Fibroblast of pulmonary artery (primary cell): ENCODE data around the gene ASMTL.
"Not testable (repeated sequence)": the region's sequence is repeated elsewhere in the genome, so short reads cannot be mapped to it uniquely, and the experiment has no call there.

Experiments
- DNase-seq: peaks from one replicate; pipeline ENCODE4 v3.0.0-alpha.2; 2010; ENCODE audit warnings: low read depth
- H3K4me3 ChIP-seq: replicated peaks from 2 replicates; pipeline ENCODE4 v1.5.1; 2011; ENCODE audit warnings: low read depth, mild to moderate bottlenecking, control low read depth, low read length, moderate library complexity
- TF ChIP-seq, protein P1 (sequence below): IDR thresholded peaks from 2 replicates; pipeline ENCODE4 v1.5.1; 2011; ENCODE audit warnings: mild to moderate bottlenecking, control low read depth, low read length, inconsistent platforms; ENCODE audit errors: missing control alignments

Gene ASMTL

DNA sequence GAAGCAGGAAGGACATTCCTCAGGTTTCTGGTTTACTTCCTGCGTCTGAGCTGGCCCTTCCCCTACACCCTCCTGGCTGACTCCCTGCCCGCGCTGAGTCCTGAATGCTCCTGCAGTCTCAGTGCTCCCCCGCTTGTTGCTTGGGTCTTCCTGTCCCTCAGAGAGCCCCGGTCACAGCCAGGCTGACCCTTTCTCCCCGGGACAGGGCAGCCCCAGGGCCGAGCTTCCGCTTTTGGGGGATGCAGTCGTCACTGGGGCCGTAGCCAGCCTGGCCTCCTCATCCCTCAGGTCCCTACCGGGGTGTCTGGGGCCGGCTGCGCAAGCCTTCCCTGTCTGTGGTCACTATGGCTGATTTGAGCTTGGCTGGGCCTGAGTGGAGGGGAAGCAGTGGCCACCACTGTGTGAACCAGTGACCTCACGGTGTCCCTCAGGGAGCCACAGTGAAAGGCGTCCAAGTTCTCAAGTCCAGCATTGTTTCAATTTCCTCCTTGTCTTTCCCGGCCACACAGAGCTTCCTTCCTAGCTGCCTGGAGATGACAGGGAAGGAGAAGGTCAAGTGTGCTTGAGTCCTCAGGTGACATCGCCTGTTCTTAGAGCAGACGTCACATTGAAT, 34.1 kb upstream of the ASMTL start:
- no peak overlapping the region for H3K4me3 ChIP-seq
- DNase-seq, result no peak
- TF ChIP-seq, protein P1, sequence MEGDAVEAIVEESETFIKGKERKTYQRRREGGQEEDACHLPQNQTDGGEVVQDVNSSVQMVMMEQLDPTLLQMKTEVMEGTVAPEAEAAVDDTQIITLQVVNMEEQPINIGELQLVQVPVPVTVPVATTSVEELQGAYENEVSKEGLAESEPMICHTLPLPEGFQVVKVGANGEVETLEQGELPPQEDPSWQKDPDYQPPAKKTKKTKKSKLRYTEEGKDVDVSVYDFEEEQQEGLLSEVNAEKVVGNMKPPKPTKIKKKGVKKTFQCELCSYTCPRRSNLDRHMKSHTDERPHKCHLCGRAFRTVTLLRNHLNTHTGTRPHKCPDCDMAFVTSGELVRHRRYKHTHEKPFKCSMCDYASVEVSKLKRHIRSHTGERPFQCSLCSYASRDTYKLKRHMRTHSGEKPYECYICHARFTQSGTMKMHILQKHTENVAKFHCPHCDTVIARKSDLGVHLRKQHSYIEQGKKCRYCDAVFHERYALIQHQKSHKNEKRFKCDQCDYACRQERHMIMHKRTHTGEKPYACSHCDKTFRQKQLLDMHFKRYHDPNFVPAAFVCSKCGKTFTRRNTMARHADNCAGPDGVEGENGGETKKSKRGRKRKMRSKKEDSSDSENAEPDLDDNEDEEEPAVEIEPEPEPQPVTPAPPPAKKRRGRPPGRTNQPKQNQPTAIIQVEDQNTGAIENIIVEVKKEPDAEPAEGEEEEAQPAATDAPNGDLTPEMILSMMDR, result no peak

DNA sequence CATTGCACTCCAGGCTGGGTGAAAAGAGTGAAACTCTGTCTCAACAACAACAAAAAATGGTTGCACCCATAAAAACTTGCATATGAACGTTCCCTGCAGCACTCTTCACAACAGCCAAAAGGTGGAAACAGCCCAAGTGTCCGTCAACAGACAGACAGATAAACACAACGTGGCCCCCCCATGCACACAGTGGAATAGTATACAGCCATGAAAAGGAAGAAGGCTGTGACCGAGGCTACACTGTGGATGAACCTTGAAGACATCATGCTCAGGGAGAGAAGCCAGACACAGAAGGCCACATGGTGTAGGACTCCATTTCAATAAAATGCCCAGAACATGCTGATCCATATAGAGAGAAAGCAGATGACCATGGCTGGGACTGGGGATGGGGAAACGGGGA, 33.5 kb upstream of the ASMTL start:
- no peak for DNase-seq
- TF ChIP-seq, protein P1, result no peak
- H3K4me3 ChIP-seq, result no peak overlapping the region

DNA sequence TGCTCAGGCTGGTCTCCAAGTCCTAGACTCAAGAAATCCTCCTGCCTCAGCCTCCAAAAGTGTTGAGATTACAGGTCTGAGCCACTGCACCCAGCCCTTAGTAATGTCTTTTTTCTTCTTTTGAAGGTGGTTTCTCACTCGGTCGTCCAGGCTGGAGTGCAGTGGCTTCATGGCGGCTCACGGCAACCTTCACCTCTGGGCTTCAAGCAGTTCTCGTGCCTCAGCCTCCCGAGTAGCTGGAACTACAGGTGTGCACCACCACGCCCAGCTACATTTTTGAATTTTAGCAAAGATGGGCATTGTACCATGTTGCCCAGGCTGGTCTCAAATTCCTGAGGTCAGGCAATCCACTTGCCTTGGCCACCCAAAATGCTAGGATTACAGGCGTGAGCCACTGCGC, 32.3 kb upstream of the ASMTL start:
- TF ChIP-seq, protein P1, result no peak
- DNase-seq, result no peak
- no peak overlapping the region for H3K4me3 ChIP-seq

DNA sequence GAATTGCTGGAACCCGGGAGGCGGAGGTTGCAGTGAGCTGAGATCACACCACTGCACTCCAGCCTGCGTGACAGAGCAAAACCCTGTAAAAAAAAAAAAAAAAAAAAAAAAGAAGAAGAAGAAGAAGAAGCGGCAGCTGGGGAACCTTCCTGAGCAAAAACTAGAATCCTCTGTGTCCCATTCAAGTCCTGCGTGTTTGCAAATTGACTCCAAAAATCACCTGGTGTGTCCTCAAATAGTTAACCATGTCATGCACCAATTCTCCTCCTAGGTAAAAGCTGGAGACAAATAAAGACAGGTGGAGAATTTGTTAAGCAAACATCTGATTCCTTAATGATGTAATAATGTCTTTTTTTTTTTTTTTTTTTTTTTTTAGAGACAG, 31.9 kb upstream of the ASMTL start:
- DNase-seq, result no peak
- TF ChIP-seq, protein P1, result no peak
- H3K4me3 ChIP-seq, result no peak overlapping the region

DNA sequence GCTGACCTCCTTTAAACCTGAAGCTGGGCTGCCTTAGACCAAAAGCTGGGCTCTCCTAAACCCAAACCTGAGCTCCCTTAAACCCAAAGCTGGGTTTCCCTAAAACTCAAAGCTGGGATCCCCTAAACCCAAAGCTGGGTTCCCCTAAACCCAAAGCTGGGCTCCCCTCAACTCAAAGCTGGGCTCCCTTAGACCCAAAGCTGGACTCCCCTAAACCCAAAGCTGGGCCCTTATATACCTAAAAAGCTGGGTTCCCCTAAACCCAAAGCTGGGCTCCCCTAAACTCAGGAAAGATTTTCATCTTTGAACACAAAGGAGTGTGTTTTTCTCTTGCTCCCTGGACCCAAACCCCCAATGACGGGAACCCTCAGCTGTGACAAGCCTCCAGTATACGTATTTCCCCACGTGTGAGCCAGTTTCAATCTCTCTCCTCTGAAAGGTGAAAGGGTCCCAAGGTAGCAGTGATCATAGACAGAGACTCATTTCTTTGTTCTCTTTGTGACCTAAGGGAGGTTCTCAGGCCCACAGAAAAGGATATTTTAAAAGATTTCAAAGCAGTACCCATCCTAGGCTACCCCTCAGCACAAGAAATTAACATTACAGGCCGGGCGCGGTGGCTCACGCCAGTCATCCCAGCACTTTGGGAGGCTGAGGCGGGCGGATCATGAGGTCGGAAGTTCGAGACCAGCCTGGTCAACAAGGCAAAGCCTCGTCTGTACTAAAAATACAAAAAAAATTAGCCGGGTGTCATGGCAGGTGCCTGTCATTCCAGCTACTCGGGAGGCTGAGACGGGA, 31.3 kb upstream of the ASMTL start:
- H3K4me3 ChIP-seq, result no peak overlapping the region
- DNase-seq, result no peak
- TF ChIP-seq, protein P1, result no peak

DNA sequence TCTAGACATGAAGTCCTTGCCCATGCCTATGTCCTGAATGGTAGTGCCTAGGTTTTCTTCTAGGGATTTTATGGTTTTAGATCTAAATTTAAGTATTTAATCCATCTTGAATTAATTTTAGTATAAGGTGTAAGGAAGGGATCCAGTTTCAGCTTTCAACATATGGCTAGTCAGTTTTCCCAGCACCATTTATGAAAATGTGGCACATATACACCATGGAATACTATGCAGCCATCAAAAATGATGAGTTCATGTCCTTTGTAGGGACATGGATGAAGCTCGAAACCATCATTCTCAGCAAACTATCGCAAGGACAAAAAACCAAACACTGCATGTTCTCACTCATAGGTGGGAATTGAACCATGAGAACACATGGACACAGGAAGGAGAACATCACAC, 29.8 kb upstream of the ASMTL start:
- not testable (repeated sequence) for DNase-seq, H3K4me3 ChIP-seq

DNA sequence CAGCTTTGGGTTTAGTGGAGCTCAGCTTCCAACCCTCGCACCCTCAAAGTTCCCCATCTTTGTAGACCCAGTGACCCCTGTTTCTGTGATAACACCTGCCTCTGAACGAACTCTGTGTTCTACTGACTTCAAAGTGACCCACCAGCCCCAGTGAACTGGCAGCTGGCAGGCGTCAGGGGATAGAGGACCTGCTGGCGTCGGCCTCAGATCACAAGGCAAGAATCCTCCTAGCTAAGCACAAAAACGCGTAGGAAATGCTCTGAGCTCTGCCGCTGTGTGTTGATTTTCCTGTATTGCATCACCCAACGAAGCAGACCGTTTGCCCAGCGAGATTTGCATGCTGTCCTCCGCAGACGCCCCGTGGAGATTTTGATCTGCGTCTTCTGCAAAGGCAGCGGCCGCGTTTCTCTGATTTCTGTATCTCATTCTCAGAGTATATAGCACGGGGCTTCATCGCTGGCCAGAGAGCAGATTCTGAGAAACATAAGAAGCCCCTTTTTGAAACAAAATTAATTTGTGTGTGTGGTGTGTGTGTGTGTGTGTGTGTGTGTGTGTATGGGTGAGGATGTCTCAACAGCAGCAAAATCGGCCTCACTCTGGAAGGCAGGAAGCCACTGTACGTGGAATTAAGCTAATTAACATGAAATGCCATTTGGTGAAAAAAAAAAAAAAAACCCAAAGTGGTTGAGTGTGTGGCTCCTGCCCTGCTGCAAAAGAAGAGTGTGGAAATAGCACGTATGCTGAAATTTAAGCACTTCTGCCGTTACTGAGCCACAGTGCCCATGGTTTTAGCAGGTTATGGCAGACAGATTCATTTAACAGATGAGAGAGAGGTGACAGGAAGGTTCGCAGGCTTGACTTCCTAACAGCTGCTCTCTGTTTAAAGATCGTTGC, 29.2 kb upstream of the ASMTL start:
- TF ChIP-seq, protein P1, result no peak
- DNase-seq, result peak; percentile 93
- H3K4me3 ChIP-seq, result peak overlapping the region; percentile 27
